Fibroblast of lung (primary cell): ENCODE results near the gene CHP1. TPM values are rescaled to one million over a fixed set of nuclear protein-coding genes. Genes with fewer than 3 reads are reported as not detected.

Experiments
- DNase-seq, 2 donors: peaks; one replicate each; pipeline versions ENCODE4 v3.0.0 to v3.0.0-alpha.2; 2010; ENCODE audit warnings: low read depth in 2 of 2
- H2AFZ ChIP-seq: 2 replicates; pipeline ENCODE4 v1.5.1; 2012; ENCODE audit warnings: low read length, control low read depth, inconsistent platforms
- H3K27ac ChIP-seq: 2 replicates; pipeline ENCODE4 v1.5.1; 2011; ENCODE audit warnings: low read length, control low read depth; ENCODE audit not compliant: insufficient read depth
- H3K27me3 ChIP-seq: 2 replicates; pipeline ENCODE4 v1.5.1; 2011; ENCODE audit warnings: mild to moderate bottlenecking, low read length; ENCODE audit not compliant: control insufficient read depth, insufficient read depth
- H3K36me3 ChIP-seq: 2 replicates; pipeline ENCODE4 v1.5.1; 2011; ENCODE audit warnings: low read length; ENCODE audit not compliant: control insufficient read depth, insufficient read depth
- H3K4me1 ChIP-seq: 2 replicates; pipeline ENCODE4 v1.5.1; 2011; ENCODE audit warnings: low read length; ENCODE audit not compliant: control insufficient read depth, insufficient read depth; ENCODE audit errors: extremely low read depth
- H3K4me2 ChIP-seq: 2 replicates; pipeline ENCODE4 v1.5.1; 2011; ENCODE audit warnings: low read length, control low read depth; ENCODE audit not compliant: insufficient read depth; ENCODE audit errors: extremely low read depth
- H3K4me3 ChIP-seq, 4 experiments: fragments of 200-600 bp in 1 of 4; sonication (generic) in 1 of 4; replicated peaks in 1 of 4; 2 replicates each; pipeline ENCODE4 v1.5.1; 2011 to 2016; ENCODE audit warnings: low read length in 4 of 4, low read depth in 3 of 4, mild to moderate bottlenecking in 3 of 4, control low read depth in 2 of 4, inconsistent platforms in 1 of 4, mixed read lengths in 1 of 4; ENCODE audit not compliant: insufficient read depth in 1 of 4; ENCODE audit errors: control extremely low read depth in 1 of 4
- H3K79me2 ChIP-seq: 2 replicates; pipeline ENCODE4 v1.5.1; 2012; ENCODE audit warnings: mild to moderate bottlenecking, low read length, inconsistent platforms; ENCODE audit not compliant: control insufficient read depth, insufficient read depth
- H3K9ac ChIP-seq: 2 replicates; pipeline ENCODE4 v1.5.1; 2011; ENCODE audit warnings: mild to moderate bottlenecking, low read length, control low read depth; ENCODE audit not compliant: insufficient read depth
- H3K9me3 ChIP-seq: 2 replicates; pipeline ENCODE4 v1.5.1; 2012; ENCODE audit warnings: low read depth, low read length; ENCODE audit not compliant: control insufficient read depth, insufficient read depth
- H4K20me1 ChIP-seq: 2 replicates; pipeline ENCODE4 v1.5.1; 2011; ENCODE audit warnings: low read length; ENCODE audit not compliant: control insufficient read depth, insufficient read depth; ENCODE audit errors: extremely low read depth
- CTCF ChIP-seq, 2 donors: IDR thresholded peaks in 1 of 2; conservative IDR thresholded peaks in 1 of 2; 1 replicate in 1 of 2; 2 replicates in 1 of 2; pipeline ENCODE4 v1.5.1; 2011 to 2012; ENCODE audit warnings: low read length in 2 of 2, control low read depth in 1 of 2, inconsistent platforms in 1 of 2, low read depth in 1 of 2, mild to moderate bottlenecking in 1 of 2
- EZH2 ChIP-seq: IDR thresholded peaks from 2 replicates; pipeline ENCODE4 v1.5.1; 2012; ENCODE audit warnings: low read length, control low read depth, mild to moderate bottlenecking; ENCODE audit errors: missing control alignments
- polyA plus RNA-seq, 2 donors: library from polyadenylated mRNA; depleted of rRNA in 1 of 2; stranded (reverse) in 1 of 2; unstranded in 1 of 2; fragments of >200 nt; gene quantifications; 2 replicates each; pipeline ENCODE4 v1.2.1, GENCODE V29; 2011 to 2012; ENCODE audit warnings: missing spikeins in 1 of 2
- total RNA-seq: library from RNA; depleted of rRNA; stranded (reverse); fragments of >200 nt; gene quantifications from 2 replicates; pipeline ENCODE4 v1.2.1, GENCODE V29; 2014

The CHP1 gene
- total and polyA plus RNA-seq, 2 donors (not counting 1 experiment from before 2014, with no cell fraction given) = 84.7 to 118 TPM

GRCh38 chr15:41285285-41285684 is 54.2 kb downstream of the CHP1 start:
- H2AFZ ChIP-seq = no peak overlapping the region
- no peak for DNase-seq
- peaks cover 28% of the 10 kb centered on the region for H3K79me2 ChIP-seq
- H3K36me3 ChIP-seq = peaks cover 7% of the 10 kb centered on the region
- H4K20me1 ChIP-seq = no peaks in the 10 kb centered on the region
- no peak for TF ChIP-seq CTCF (conservative IDR thresholded peaks at IDR 0.05 in 1 of 2, IDR thresholded peaks at IDR 0.05 in 1 of 2; ENCODE audit: low read depth in 1 of 2, low read length in 2 of 2)
- TF ChIP-seq EZH2 = no peak
- H3K4me2 ChIP-seq = peak overlapping the region; percentile 36
- H3K9me3 ChIP-seq = no peaks in the 10 kb centered on the region
- no peak overlapping the region for H3K9ac ChIP-seq
- H3K27me3 ChIP-seq = no peaks in the 10 kb centered on the region
- H3K4me1 ChIP-seq = peaks cover 11% of the 10 kb centered on the region
- H3K4me3 ChIP-seq = peak overlapping the region; percentile 74 to 97 (median 88)
- H3K27ac ChIP-seq = no peak overlapping the region

DNA sequence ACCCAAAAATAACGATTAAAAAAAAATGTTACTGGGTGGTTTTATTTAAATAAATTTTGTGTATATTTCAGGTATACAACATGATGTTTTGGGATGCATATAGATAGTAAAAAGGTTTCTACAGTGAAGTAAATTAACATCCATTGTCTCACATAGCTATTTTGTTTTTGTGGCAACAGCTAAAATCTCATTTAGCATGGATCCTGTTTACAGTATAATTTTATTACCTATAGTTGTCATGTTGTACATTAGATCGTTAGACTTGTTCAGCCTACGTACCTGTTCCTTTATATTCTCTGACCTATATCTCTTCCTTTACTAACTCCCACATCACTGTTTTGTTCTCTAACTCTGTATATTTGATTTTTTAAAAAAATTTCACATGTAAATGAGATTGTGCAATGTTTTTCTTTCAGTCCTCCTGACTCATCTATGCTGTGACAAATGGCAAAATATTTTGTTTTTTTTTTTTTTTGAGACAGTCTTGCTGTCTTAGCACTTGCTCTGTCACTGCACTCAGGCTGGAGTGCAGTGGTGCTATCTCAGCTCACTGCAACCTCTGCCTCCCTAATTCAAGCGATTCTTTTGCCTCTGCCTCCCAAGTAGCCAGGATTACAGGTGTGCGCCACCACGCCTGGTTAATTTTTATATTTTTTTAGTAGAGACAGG is 55.7 kb downstream of the CHP1 start:
- H3K36me3 ChIP-seq = peaks cover 7% of the 10 kb centered on the region
- H3K4me3 ChIP-seq = no peak overlapping the region
- H3K9ac ChIP-seq = no peak overlapping the region
- H3K27ac ChIP-seq = no peak overlapping the region
- H3K4me2 ChIP-seq = no peak overlapping the region
- no peak overlapping the region for H2AFZ ChIP-seq
- peaks cover 28% of the 10 kb centered on the region for H3K79me2 ChIP-seq
- H4K20me1 ChIP-seq = no peaks in the 10 kb centered on the region
- H3K9me3 ChIP-seq = no peaks in the 10 kb centered on the region
- DNase-seq = peak; percentile 23 to 57
- TF ChIP-seq CTCF (conservative IDR thresholded peaks at IDR 0.05 in 1 of 2, IDR thresholded peaks at IDR 0.05 in 1 of 2; ENCODE audit: low read depth in 1 of 2, low read length in 2 of 2) = no peak
- no peak for TF ChIP-seq EZH2
- no peaks in the 10 kb centered on the region for H3K27me3 ChIP-seq
- peaks cover 3% of the 10 kb centered on the region for H3K4me1 ChIP-seq

GRCh38 chr15:41288464-41288863 is 57.4 kb downstream of the CHP1 start:
- peaks cover 7% of the 10 kb centered on the region for H3K36me3 ChIP-seq
- TF ChIP-seq EZH2 (no peak), CTCF (conservative IDR thresholded peaks at IDR 0.05 in 1 of 2, IDR thresholded peaks at IDR 0.05 in 1 of 2; ENCODE audit: low read depth in 1 of 2, low read length in 2 of 2) (no peak)
- no peak overlapping the region for H3K4me2 ChIP-seq
- no peak for DNase-seq
- peaks cover 28% of the 10 kb centered on the region for H3K79me2 ChIP-seq
- H4K20me1 ChIP-seq = no peaks in the 10 kb centered on the region
- H2AFZ ChIP-seq = no peak overlapping the region
- H3K27me3 ChIP-seq = no peaks in the 10 kb centered on the region
- H3K27ac ChIP-seq = no peak overlapping the region
- H3K9ac ChIP-seq = no peak overlapping the region
- no peak overlapping the region for H3K4me3 ChIP-seq
- no peaks in the 10 kb centered on the region for H3K9me3 ChIP-seq
- peaks cover 2% of the 10 kb centered on the region for H3K4me1 ChIP-seq
